Mucosa of stomach (tissue), 1 donor: ENCODE results near the gene AKAP13.

Source experiments
- H3K27me3 ChIP-seq: one replicate; pipeline ENCODE4 v1.7.0; 2013; ENCODE audit warnings: mild to moderate bottlenecking, low read length; ENCODE audit not compliant: control insufficient read depth, insufficient read depth
- H3K36me3 ChIP-seq: one replicate; pipeline ENCODE4 v1.7.0; 2013; ENCODE audit warnings: low read length; ENCODE audit not compliant: control insufficient read depth, insufficient read depth
- H3K4me1 ChIP-seq: one replicate; pipeline ENCODE4 v1.7.0; 2013; ENCODE audit warnings: mild to moderate bottlenecking, low read length; ENCODE audit not compliant: control insufficient read depth, insufficient read depth
- H3K4me3 ChIP-seq: one replicate; pipeline ENCODE4 v1.7.0; 2013; ENCODE audit warnings: low read length
- H3K9ac ChIP-seq: one replicate; pipeline ENCODE4 v1.7.0; 2013; ENCODE audit warnings: mild to moderate bottlenecking, low read length, moderate library complexity
- H3K9me3 ChIP-seq: one replicate; pipeline ENCODE4 v1.7.0; 2013; ENCODE audit warnings: mild to moderate bottlenecking, low read length, moderate library complexity; ENCODE audit not compliant: control insufficient read depth
- donor health status: Pancreatic carcinoma.

The AKAP13 gene

DNA sequence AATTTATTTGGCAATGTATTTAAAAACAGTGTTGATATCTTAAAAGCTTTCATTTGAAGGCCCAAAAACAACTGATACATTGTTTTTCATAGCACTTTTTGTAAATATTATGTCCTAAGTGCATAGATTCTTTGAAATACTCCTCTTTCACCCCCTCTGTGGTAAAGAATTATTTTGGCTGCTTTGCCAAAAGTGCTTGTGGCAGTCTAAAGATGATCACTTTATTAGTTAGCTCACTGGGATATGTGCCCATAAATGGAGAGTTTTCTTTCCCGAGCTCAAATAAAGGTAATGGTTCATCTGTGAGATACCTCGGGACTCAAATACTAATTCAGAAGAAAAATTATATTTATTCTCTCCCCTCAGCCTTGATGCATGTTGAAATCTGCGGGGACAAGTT lies 16.7 kb downstream of the AKAP13 start:
- Histone ChIP-seq H3K4me3 (no peak overlapping the region), H3K36me3 (no peaks in the 10 kb centered on the region), H3K9ac (no peak overlapping the region), H3K9me3 (no peaks in the 10 kb centered on the region), H3K27me3 (no peaks in the 10 kb centered on the region), H3K4me1 (peaks cover 9% of the 10 kb centered on the region)

DNA sequence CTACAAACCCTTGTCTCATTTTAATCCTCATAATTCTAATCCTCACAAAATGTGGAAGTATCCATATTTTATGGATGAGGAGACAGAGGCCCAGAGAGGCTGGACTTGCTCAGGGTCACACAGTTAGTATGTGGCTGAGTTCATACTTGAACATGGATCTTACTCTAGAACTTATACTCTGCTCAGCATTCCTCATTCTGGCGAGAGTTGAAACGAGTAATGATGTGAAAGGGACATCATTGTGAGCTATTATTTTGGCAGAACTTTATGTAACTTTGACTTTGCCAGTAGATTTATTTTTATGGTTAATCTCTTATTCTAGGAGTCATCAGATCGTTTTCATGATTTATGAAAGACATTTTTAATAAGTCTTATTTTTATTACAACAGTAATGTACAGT lies 17.5 kb downstream of the AKAP13 start:
- Histone ChIP-seq H3K9ac (no peak overlapping the region), H3K4me1 (peaks cover 9% of the 10 kb centered on the region), H3K9me3 (no peaks in the 10 kb centered on the region), H3K36me3 (no peaks in the 10 kb centered on the region), H3K4me3 (no peak overlapping the region), H3K27me3 (no peaks in the 10 kb centered on the region)

DNA sequence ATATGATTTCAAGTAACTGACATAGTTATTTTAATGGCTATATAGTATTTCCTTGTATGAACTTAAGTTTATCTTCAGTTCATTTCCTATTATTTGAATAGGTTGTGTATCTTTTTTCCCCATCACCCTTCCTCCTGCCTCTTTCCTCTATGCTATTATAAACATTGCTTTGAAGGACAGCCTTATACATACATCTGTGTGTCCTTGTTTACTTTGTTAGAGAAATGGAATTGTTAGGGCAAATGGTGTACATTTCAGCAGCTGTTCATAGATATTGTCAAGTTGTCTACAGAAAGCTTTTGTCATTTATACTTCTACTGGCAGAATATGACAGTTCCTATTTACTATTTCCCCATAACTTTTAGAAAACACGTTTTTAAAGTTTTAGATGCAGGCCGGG lies 18.4 kb downstream of the AKAP13 start:
- Histone ChIP-seq H3K27me3 (no peaks in the 10 kb centered on the region), H3K9me3 (no peaks in the 10 kb centered on the region)

DNA sequence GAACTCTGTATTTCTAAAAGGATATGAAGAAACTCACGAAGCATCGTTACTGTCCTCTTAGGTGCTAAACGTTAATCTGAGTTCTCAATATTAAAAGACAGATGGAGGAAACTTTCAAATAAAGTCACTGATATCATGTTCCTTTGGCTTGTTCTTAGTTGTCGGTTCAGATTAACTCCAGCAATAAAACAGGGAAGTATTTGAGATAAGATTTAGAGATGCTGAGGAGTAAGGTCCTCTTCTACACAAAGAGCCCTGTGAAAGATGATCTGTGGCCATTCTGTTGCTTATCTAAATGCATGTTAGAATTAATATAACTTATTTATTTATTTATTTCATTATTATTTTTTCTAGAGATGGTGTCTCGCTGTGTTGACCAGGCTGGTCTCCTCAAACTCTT lies 19.2 kb downstream of the AKAP13 start:
- H3K4me3 ChIP-seq, result no peak overlapping the region
- no peaks in the 10 kb centered on the region for H3K27me3 ChIP-seq
- no peak overlapping the region for H3K9ac ChIP-seq
- no peaks in the 10 kb centered on the region for H3K9me3 ChIP-seq
- peaks cover 11% of the 10 kb centered on the region for H3K4me1 ChIP-seq
- no peaks in the 10 kb centered on the region for H3K36me3 ChIP-seq

More for the DNA sequence above, 18.4 kb downstream of the AKAP13 start:
- H3K4me1 ChIP-seq, result peaks cover 9% of the 10 kb centered on the region
- H3K36me3 ChIP-seq, result no peaks in the 10 kb centered on the region
- H3K4me3 ChIP-seq, result no peak overlapping the region
- H3K9ac ChIP-seq, result no peak overlapping the region

DNA sequence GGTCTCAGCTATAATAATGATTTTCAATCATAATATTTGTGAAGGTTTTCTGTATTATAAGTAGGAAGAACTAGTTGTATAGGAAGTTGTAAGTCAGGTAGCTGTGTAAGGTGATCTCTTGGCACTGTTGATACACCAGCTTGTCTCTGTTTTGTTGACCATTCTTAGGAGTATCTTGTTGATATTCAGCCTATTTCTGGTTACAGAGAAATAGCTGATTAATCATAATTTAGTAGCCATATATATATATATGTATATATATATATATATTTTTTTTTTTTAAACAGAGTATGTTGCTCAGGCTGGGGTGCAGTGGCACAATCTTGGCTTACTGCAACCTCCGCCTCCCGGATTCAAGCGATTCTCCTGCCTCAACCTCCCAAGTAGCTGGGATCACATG lies 20.2 kb downstream of the AKAP13 start:
- Histone ChIP-seq H3K27me3 (no peaks in the 10 kb centered on the region), H3K4me3 (no peak overlapping the region), H3K4me1 (peaks cover 20% of the 10 kb centered on the region), H3K9me3 (no peaks in the 10 kb centered on the region), H3K36me3 (no peaks in the 10 kb centered on the region), H3K9ac (no peak overlapping the region)

DNA sequence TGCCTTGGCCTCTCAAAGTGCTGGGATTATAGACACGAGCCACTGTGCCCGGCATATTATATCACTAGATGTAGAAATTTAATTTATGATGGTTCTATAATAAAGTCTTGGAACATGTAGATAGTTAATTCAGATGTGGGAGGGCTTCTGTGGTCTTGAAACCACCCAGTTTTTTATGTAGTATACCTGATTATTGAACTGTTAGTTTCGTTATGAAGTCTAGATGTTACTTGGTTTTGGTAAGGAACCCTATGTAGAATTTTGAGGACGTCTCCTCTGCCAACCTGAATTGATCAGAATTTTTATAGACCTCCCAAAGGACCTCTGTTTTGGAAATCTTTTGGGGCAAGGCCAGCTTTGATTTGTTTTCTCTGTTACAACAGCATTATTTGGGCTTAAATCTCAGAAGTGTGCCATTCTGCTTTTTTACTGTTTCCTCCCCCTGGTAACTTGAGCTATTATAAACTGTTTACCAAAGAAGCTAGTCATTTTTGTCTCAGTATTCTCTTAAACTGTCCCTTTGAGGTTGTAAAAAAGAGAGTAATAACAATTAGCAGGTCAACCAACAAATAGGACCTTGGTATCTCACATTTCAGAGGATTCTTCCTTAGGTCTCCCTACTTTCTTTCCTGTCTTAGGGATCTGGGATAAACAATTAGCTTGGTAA lies 20.8 kb downstream of the AKAP13 start:
- Histone ChIP-seq H3K27me3 (no peaks in the 10 kb centered on the region), H3K4me1 (peaks cover 20% of the 10 kb centered on the region), H3K9ac (no peak overlapping the region), H3K4me3 (no peak overlapping the region), H3K36me3 (no peaks in the 10 kb centered on the region), H3K9me3 (no peaks in the 10 kb centered on the region)

DNA sequence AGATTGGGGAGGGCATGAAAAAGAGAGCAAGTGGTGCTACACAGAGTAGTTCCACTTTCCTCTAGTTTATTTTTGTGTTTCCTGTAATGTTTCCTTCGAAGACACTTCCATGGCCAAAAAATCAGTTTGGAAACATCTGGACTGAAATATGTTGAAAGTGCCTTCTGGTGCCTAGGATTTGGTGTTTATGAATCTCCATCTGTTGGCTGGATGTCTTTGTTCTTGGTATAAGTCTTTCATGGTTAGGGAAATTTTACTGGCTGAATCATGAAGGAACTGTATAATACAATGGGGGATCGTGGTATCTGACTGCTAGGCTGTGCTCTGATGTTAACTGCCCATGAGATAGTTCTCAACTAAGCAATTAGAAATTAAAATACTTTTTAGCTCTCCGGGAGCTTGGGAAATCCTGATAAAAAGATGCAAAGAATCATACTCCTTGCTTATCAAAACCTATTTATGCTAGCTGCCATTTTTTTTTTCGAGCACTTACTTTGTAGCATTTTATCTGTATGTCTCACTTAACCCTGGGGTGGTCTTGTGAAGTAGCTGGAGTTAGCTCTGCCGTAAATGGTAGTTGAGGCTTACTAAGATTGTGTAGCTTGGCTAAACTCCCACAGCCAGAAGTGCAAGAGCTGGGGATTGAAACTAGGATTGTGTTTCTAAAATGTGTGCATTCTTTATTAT lies 21.9 kb downstream of the AKAP13 start:
- no peaks in the 10 kb centered on the region for H3K9me3 ChIP-seq
- no peak overlapping the region for H3K9ac ChIP-seq
- H3K4me3 ChIP-seq, result no peak overlapping the region
- H3K27me3 ChIP-seq, result no peaks in the 10 kb centered on the region
- H3K4me1 ChIP-seq, result peaks cover 20% of the 10 kb centered on the region
- H3K36me3 ChIP-seq, result no peaks in the 10 kb centered on the region

DNA sequence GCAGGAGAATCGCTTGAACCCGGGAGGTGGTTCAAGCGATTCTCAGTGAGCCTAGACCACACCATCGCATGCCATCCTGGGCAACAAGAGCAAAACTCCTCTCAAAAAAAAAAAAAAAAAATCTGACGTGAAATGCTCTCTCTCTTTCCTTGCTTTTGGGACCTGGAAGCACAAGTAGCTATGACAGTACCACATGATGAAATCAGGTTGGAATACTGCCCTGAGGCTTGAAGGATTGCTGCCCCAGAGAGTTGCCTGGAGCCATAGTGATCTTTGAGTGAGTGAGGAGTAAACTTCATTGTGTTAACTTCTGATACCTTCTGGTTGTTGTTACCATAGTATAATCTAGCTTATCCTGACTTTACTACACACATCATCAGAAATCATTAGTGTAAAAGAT lies 23.3 kb downstream of the AKAP13 start:
- peaks cover 31% of the 10 kb centered on the region for H3K4me1 ChIP-seq
- H3K4me3 ChIP-seq, result no peak overlapping the region
- H3K9me3 ChIP-seq, result no peaks in the 10 kb centered on the region

DNA sequence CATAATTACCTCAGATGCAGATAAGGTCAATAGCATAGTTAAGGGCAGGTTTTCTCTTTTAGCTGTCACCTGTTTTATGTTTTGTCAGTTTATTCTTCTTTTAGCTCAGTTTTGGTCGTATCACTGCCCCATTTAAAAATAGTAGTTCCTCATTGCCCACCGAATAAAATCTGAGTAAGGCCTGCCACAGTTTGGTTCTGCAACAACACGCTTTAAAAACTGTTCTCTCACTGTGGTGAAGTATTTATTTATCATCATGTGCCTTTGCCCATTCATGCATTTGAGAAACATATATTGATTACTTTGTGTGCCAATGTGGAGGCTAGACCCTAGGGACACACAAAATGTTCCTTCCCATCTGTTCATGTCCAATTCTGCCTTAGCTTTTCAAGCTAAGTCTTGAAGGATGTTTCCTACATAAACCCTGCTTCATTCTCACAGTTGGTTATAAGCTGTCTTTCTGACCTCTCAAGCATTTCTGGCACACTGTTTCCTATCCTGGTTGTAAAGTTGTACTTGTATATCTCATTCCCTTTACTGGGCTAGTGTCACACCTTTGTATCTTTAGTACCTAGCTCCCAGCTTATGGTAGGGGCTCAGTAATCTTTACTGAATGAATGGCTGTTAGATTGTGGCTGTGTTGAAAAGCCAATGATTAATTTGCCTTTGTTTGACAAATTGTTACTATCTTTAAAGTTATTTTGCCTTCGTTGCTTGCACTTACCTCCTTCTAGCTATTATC lies 23.9 kb downstream of the AKAP13 start:
- no peak overlapping the region for H3K9ac ChIP-seq
- peaks cover 31% of the 10 kb centered on the region for H3K4me1 ChIP-seq
- H3K9me3 ChIP-seq, result no peaks in the 10 kb centered on the region
- H3K4me3 ChIP-seq, result no peak overlapping the region
- H3K36me3 ChIP-seq, result no peaks in the 10 kb centered on the region
- H3K27me3 ChIP-seq, result no peaks in the 10 kb centered on the region

More for the DNA sequence above, 23.3 kb downstream of the AKAP13 start:
- Histone ChIP-seq H3K27me3 (no peaks in the 10 kb centered on the region), H3K9ac (no peak overlapping the region), H3K36me3 (no peaks in the 10 kb centered on the region)

DNA sequence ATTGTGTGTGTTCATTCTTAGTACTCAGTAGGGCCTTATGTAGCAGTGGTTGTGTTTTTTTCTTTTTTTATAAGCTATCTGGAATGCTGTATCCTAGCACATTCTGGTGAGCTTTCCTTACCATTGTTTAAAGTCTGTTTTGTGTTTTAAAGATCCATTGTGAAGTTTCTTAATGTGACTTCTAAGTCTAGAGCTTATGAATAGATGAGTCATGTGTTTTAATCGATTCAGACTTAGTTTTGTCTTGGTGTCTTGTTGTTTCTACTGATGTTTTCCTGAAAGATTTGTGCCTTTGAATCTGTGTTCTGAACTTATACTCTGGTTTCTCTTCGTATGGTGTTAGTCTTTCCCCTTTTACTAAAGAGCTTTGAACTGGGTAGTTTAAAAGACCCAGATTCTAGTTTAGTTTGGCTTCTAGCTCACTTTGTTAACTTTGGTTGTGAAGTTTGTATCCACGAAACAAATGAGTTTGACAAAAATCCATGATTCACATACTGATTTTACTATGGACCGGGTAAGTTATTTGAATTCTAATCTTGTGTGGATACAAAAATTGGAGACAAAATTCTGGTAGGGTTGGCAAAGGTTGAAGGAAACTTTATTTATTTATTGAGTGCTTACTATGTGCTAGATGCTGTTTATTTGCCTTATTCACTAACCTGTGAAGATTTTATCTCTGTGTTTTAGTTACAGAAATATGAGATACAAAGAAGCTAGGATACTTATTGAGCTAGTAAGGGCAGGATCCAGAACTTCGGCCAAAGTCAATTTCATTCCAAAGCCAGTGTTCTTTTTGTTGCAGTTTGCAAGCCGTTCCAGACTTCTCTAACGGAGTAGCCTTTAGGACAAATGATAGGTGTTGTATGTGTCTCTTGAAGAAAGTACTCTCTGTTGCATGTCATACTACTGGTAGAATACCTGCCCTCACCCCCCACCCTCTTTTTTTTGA lies 24.8 kb downstream of the AKAP13 start:
- Histone ChIP-seq H3K4me1 (peaks cover 28% of the 10 kb centered on the region), H3K9me3 (no peaks in the 10 kb centered on the region), H3K36me3 (no peaks in the 10 kb centered on the region), H3K27me3 (no peaks in the 10 kb centered on the region), H3K9ac (no peak overlapping the region), H3K4me3 (no peak overlapping the region)

DNA sequence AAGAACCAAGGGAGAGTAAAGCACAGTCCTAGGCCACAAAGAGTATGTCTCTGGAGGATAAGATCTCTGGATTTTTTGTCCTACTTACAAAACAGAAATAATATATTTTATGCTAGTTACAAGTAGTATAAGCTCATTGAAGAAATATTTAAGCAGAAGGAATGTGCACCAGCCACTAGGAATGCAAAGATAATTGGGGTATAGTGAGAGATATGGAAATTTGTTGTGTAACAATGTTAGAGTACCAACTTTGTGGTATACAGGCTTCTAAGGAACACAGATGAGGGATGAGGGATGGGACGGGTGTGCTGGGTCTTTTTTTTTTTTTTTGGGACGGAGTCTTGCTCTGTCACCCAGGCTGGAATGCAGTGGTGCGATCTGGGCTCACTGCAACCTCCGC lies 26.5 kb downstream of the AKAP13 start:
- Histone ChIP-seq H3K4me3 (no peak overlapping the region), H3K36me3 (no peaks in the 10 kb centered on the region), H3K9ac (no peak overlapping the region), H3K9me3 (no peaks in the 10 kb centered on the region), H3K27me3 (no peaks in the 10 kb centered on the region), H3K4me1 (peaks cover 25% of the 10 kb centered on the region)
